Stomach (tissue), 4 donors: ENCODE measurements around the gene RXRA.

Experiments
- CTCF ChIP-seq, 7 experiments: fragments of 450-650 bp in 4 of 7; fragments of 200-600 bp in 3 of 7; sonication (generic) in 3 of 7; IDR thresholded peaks; one replicate each; pipeline ENCODE4 v1.5.1; 2016 to 2019; ENCODE audit warnings: antibody characterized with exemption in 7 of 7, control low read depth in 2 of 7, mild to moderate bottlenecking in 1 of 7
- POLR2A ChIP-seq, 4 donors: fragments of 450-650 bp; IDR thresholded peaks; one replicate each; pipeline ENCODE4 v1.6.1; 2016; ENCODE audit warnings: antibody characterized with exemption in 4 of 4, control low read depth in 2 of 4, mild to moderate bottlenecking in 1 of 4, moderate library complexity in 1 of 4
- POLR2AphosphoS5 ChIP-seq, 3 donors: sonication (generic); formaldehyde crosslinking; IDR thresholded peaks; one replicate each; pipeline ENCODE4 v1.6.1; 2016; ENCODE audit warnings: antibody characterized with exemption in 3 of 3

GRCh38 chr9:134442085-134442474, 115.8 kb downstream of the RXRA start:
- TF ChIP-seq POLR2A (IDR thresholded peaks at IDR 0.05) (no peak), POLR2AphosphoS5 (IDR thresholded peaks at IDR 0.05) (no peak), CTCF (IDR thresholded peaks at IDR 0.05) (no peak)
